Tibial nerve (tissue), 4 donors: ENCODE data around the gene COX11.

Source experiments
- CTCF ChIP-seq, 5 experiments: fragments of 200-600 bp in 3 of 5; fragments of 450-650 bp in 2 of 5; sonication (generic) in 3 of 5; IDR thresholded peaks; one replicate each; pipeline ENCODE4 v1.5.1; 2016 to 2019; ENCODE audit warnings: antibody characterized with exemption in 5 of 5, mild to moderate bottlenecking in 3 of 5, moderate library complexity in 2 of 5
- EP300 ChIP-seq, 2 donors: sonication (generic); formaldehyde crosslinking; IDR thresholded peaks; one replicate each; pipeline ENCODE4 v1.6.1; 2017; ENCODE audit warnings: antibody characterized with exemption in 2 of 2, mild to moderate bottlenecking in 1 of 2
- POLR2A ChIP-seq, 2 donors: fragments of 450-650 bp; IDR thresholded peaks; one replicate each; pipeline ENCODE4 v1.6.1; 2017; ENCODE audit warnings: antibody characterized with exemption in 2 of 2, mild to moderate bottlenecking in 2 of 2, moderate library complexity in 2 of 2

DNA sequence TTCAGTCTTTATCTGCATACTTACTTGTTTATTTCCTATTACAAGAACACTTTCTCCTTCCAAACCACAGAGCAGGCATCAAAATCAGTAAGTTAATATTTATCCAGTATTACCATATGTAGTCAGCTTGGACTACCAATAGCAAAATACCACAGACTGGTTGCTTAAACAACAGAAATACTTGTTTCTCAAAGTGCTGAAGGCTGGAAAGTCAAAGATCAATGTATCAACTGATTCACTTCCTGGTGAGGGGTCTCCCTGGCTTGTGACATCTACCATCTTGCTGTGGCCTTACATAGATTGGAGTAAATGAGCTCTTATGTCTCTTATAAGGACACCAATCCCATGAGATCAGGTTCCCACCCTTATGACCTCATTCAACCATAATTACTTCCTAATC lies 2.7 kb upstream of the COX11 start:
- TF ChIP-seq CTCF (IDR thresholded peaks at IDR 0.05) (no peak), POLR2A (IDR thresholded peaks at IDR 0.05) (no peak), EP300 (IDR thresholded peaks at IDR 0.05) (no peak)
